ENCODE data around the gene FHL3. TPM values are rescaled to one million over a fixed set of nuclear protein-coding genes. Genes with fewer than 3 reads are reported as not detected.

The FHL3 gene
- total and polyA plus RNA-seq, 9 of the 15 experiments (the other 6 are each of a cell fraction or from before 2014, with no cell fraction given) = 6.1 to 144 (median 34.1) TPM

GRCh38 chr1:38009841-38010180 lies 4.5 kb upstream of the FHL3 start (continued):
- TF ChIP-seq REST (IDR thresholded peaks at IDR 0.05; ENCODE audit: borderline replicate concordance) = no peak
- TF ChIP-seq REST (CRISPR knock-in tag; IDR thresholded peaks at IDR 0.05; ENCODE audit: low read depth) = no peak
- no peak for TF ChIP-seq FOSL1 (tag; conservative IDR thresholded peaks at IDR 0.05)
- no peak for TF ChIP-seq ZNF165 (CRISPR knock-in tag; IDR thresholded peaks at IDR 0.05; ENCODE audit: borderline replicate concordance)
- TF ChIP-seq RBM22 (IDR thresholded peaks at IDR 0.05; ENCODE audit: low read depth, low read length, poor library complexity, severe bottlenecking) = no peak
- TF ChIP-seq EP400 (IDR thresholded peaks at IDR 0.05) = 0 out of 2 replicates have a peak, but pooled peaks have one; percentile 7
- TF ChIP-seq NR2C2 (CRISPR knock-in tag; IDR thresholded peaks at IDR 0.05) = no peak
- 0 out of 2 replicates have a peak, but pooled peaks have one; percentile 11 for TF ChIP-seq NR2C2 (tag; IDR thresholded peaks at IDR 0.05)
- TF ChIP-seq DACH1 (IDR thresholded peaks at IDR 0.05; ENCODE audit: partially characterized antibody) = peak; percentile 1
- no peak for TF ChIP-seq CREB3 (tag; conservative IDR thresholded peaks at IDR 0.05; ENCODE audit: low read depth)
